HG03354 (cell line): ENCODE results near the gene LMTK2.
A peak's percentile ranks its signal among the peaks of the same experiment; 100 is the strongest.

Experiments
- ATAC-seq: cut with Tn5 transposase; IDR thresholded peaks from one replicate; pipeline ENCODE4 v1.9.1; 2021; ENCODE audit warnings: mild to moderate bottlenecking; ENCODE audit not compliant: unreplicated experiment, poor library complexity, severe bottlenecking

LMTK2 gene

DNA sequence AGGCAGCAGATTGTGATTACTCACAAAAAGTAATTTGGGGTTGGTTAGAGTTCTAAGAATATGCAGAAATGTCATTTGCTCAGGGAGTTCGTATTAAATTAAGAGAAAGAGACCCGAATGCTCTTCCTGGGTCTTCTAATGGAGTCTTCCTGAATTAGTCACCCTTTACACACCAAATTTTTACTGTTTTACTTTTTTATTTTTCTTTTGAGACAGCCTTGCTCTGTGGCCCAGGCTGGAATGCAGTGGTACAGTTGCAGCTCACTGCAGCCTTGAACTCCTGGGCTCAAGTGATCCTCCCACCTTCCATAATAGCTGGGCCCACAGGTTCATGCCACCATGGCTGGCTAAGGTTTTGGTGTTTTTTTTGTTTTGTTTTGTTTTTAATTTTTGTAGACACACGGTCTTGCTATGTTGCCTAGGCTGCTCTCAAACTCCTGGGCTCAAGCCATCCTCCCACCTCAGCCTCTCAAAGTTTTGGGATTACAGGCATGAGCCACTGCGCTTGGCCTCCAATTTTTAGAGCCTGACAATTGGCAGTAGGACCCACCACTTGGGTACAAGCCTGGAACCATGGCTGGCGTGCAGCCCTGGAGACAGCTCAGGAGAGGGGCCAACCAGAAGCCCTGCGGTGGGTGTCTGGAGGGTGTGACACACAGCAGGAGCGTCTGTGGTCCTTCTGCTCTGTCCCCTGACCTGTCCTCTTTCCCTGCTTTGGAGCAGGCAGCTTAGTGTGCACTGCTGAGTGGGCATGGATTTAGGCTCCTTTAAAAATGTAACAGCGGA lies 88.2 kb downstream of the LMTK2 start:
- ATAC-seq: no peak

DNA sequence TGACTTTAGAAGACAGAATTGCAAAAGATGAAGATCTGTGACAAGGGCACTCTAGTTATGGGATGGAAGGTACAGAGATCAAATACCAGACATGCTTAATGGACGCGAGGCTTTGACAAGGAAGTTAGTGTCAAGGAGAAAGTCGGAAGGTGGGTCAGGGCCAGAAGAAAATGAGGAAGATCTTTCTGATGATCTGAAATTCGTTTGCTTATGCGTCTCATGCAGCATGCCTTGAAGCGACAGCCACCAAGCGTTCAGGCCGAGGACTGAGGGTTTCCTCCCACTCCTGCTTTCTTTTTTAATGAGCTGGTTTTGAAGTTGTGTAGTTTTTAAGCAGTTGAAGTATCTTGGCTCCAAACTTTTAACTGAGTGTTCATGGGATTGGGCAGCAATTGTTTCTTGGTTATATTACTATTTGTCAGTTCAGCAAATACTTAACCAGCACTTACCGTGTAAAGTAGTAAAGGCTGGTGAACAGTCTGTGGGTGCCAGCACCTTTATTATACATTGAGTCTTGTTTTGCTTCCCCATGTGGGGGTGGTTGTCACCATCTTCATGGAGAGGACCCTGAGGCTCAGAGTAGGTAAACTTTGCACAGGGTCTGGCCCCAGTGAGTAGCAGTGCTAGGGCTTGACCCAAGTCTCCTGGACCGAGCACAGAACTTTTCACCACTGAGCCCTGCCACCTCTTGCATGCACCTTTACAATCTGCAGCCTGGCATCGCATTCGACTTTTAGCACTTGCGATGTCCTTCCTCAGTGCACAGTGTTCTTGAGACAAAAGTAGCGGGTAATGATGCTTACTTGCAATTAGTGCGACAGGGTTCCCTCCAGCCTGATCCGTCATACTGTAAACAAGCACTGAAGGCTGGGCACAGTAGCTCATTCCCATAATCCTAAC lies 90.3 kb downstream of the LMTK2 start:
- ATAC-seq: no peak

DNA sequence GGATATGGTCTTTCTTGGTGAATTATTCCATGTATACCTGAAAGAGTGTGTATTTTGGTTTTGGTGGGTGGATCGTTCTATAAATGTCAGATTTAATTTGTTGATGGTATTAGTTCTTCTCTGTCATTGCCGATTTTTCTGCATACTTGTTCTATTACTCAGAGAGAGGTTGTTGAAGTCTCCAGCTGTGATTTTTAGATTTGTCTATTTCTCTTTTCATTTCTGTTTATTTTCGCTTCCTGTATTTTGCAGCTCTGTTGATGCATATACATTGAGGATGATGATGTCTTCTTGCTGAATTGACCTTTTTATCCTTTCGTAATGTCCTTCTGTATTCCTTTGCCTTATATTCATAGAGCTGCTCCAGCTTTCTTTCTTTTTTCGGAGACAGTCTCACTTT lies 92.5 kb downstream of the LMTK2 start:
- no peak for ATAC-seq

DNA sequence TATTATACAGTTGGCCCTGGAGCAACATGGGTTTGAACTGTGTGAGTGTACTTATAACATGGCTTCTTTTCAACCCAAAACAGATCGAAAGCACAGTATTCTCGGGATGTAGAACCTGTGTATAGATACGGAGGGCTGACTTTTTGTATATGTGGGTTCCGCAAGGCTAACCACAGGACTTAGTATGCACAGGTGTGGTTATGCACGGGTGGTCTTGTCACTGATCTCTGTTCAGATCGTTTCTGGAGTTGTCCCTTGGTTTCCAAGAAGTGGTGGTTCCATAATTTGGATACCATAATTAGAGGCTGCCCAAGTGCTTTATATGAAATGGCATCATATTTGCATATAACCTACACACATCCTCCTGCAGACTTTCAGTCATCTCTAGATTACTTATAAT lies 93.7 kb downstream of the LMTK2 start:
- peak; percentile 52 for ATAC-seq

DNA sequence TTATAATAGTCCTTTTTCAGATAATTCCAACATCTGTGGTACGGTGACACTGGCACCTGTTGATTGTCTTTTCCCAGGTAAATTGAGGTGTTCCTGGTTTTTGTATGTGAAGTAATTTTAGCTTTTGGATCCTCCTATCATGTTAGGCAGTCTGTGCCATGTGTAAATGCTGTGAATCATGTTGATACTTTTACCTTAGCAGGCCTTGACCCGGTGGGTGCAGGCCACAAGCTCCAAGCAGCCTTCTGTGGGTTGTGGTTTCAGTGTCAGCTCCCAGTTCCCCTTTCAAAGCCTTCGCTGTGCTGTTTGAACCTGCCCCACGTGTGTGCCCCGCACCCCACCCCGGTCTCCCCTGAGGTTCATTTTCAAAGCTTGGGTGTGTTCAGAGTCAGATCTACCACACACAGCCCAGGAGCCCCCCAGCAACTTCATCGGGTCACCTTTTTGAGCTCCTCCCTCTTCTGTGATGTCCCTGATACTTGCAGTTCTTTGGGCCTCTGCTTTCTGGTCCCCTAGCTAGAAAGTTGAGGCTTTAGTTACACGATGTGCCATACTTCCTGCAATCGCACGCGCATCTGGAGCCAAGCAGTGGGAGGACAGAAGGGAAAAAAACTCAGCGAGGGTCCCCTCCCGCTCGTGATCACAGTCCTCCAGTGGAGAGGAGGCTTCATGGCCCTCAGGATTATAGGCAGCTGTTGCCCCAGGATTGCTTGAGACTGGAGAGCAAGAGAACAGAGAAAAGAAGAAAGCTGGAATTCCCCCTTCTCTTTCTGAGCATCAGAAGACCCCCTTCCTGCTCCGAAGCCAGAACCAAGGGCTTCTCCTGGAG lies 95.9 kb downstream of the LMTK2 start:
- peak; percentile 91 for ATAC-seq

DNA sequence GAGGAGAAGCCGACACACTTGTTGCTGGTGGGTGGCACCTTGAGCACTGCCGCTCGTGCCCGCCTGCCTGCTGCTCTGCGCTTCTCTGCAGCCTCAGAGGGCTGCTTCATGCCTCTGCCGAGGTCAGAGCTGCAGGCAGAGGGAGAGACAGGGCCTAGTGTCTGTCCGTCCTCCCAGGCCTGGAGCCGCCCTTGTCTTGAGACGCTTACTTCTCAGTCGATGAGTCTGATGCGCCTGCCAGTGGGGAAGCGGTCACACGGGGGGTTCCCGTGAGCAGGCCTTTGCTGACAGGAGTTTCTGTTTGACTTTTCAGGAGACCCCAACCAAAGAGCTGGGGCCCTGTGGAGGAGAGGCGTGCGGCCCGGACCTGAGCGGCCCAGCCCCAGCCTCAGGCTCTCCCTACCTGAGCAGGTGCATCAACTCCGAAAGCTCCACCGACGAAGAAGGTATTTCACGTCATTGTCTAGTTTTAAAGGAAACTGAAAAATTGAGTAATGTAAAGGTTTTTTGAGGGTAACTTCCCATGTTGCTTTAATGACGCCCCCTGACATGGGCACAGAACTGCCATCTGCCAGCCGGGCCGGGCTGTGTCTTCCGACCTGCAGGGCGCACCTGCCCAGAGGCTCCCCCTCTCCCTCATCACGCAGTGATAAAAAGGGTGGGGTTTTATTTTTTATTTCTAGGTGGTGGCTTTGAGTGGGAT lies 96.8 kb downstream of the LMTK2 start:
- ATAC-seq: peak; percentile 30

DNA sequence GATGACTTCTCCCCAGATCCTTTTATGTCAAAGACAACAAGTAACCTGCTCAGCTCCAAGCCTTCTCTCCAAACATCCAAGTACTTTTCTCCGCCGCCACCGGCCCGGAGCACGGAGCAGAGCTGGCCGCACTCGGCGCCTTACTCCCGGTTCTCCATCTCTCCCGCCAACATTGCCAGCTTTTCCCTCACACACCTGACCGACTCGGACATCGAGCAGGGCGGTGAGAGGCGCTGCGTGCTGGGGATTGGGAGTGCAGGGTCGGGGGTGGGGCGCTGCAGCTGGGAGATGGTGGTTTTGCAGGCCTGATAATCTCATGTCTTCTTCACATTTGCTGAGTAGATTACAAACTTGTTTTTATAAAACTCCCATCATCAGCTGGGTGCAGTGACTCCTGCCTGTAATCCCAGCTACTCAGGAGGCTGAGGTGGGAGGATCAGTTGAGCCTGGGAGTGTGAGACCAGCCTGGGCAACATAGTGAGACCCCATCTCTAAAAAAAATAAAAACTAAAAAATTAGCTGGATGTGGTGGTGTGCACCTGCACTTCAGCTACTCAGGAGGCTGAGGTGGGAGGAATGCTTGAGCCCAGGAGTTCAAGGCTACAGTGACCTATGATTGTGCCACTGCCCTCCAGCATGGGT lies 97.4 kb downstream of the LMTK2 start:
- no peak for ATAC-seq

DNA sequence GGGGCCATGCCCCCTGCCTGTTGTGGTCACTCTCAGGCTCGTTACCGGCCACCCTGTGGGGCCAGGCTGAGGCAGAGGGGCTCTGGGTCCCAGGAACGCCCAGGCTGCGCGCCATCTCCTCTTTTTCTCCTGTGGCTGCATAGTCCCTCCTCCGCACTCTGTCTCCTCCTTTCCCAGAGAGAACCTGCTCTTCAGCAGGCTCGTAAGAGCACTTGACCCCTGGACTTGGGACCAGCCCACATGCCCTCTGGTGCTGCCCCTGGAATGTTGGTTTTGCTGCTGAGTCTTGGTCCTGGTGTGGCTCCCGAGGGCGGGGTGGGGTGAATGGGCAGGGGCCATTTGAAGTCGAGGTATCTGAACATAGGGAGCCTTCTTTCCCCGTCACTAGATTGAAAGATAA lies 98.0 kb downstream of the LMTK2 start:
- no peak for ATAC-seq

DNA sequence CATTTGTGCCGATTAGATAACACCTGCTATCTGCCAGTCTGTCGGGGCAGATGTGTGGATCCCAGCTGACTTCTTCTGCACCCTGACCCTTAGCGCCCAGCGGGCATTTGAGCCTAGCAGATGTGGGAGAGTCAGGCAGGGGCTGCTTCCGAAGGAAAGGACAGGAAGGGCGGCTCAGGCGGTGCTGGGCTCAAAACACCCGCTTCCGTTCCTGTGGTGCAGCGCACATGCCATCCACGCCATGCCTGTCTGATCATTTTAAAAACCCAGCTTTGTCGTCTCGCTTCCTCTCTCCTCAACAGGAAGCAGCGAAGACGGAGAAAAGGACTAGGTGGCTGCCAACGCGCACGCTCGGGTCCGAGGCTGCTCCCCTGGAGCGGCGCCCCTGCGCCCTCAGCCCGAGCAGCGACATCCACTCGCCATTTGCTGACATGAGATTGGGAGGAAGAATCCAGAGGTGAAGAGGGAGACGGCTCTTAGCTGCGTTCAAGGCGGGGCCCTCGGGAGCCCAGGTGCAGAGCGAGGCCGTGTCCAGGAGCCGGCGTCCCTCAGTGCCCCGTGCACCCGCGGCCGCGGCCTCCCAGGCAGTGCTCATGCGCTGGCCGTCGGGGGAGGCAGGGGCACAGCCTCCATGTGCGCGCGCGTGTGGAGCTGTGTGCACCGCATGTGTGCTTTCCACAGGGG lies 98.6 kb downstream of the LMTK2 start:
- ATAC-seq: no peak

DNA sequence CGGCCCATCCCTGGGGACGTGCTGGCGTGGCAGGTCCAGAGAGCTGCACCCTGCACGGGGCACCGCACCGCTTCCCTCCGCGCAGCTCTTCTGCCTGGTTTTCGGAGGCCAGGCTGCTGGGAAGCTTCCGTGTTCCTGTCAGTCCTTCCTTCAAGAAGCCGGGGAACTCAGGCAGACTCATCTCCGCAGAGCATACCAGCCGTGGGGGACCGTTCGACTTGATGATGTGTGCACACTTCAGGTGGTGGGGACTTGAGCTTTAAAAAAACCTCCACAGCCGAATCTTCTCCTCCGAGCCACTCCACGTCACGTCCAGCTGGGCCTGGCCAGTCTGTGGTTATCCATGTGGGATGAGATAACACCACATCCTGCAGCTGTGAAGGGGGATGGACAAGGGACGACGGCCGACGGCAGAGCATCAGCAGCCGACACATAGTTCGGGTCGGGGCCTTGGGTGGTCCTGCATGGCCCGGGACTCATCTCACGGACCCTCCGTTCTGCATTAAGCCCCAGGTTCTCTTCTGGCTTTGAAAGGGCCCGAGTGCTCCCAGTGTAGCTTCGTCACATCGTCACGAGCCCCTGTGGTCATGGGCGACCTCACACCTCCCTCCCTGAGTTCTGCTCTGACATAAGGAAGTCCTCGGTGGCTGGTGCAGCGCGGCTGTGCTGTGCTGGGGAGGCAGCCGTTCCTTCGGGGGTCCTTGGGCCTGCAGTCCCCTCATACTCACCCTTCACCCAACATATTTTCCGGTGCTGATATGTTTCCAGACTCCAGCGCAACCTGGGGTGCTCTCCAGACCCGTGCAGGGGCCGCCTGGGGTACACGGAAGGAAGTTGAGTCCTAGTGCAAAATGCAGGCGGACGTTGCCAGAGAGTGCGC lies 100.0 kb downstream of the LMTK2 start:
- no peak for ATAC-seq

DNA sequence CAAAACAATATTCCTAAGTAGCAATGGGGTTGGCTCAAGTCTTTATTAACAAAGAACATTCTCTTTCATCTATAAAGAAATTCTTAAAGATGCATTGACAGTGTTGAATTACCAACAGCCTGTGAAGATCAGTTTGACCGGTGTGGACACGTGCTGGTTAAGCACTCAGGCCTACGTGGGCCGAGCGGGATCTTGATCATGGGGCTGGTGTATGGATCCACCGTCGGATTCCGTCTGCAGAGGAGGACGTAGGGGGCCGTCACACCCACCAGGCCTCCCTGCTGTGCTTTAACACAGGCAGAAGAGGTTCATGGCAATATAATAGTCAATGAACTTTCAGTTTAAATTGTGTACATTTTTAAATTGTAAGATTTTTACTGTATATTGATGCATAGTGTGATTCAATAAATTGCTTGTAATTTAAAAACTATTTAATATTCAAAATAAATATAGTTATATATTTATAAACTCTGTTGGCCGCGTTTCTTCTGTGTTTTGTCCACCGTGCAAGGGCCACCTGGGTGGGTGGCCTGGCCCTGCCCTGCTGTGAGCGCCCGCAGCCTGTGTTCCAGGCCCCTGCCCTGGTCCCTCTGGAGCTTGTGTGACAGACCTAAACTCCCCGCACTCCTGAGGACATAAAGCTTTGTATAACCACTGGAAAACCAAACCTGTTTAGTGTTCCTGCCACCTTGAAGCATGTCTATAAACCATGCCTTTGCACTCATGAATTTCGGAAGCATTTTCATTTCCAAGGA lies 102.7 kb downstream of the LMTK2 start:
- ATAC-seq: no peak

DNA sequence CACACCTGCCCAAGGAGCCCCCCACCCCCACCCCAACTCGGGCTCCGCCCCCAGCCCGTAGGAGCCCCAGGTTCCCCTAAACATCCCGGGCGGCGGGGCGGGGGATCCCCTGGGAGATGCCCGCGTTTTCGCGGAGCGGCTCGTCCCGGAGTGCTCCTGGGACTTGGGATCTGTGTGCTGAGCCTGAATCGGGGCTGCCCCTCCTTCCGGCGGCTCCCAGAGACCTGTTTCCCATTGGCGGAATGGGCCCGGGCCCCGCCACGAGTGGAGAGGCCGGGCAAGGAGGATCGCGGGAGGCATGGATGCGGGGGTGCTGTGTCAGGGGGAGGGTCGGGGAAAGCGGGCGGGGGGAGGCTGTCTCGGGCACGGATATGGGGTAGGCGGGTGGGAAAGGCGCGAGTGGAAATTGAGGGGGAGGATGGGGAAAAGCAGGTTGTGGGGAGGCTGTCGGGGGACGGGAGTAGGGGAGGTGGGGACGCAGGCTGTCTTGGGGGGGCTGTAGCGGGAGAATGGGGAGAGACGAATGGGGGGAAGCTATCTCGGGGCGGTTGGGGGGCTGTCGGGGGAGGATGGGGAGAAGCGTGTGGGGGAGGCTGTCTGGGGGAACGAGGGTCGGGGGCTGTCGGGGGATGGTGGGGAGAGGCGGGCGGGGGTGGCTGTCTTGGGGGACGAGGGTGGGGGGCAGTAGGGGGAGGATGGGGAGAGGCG lies 104.0 kb downstream of the LMTK2 start:
- no peak for ATAC-seq

DNA sequence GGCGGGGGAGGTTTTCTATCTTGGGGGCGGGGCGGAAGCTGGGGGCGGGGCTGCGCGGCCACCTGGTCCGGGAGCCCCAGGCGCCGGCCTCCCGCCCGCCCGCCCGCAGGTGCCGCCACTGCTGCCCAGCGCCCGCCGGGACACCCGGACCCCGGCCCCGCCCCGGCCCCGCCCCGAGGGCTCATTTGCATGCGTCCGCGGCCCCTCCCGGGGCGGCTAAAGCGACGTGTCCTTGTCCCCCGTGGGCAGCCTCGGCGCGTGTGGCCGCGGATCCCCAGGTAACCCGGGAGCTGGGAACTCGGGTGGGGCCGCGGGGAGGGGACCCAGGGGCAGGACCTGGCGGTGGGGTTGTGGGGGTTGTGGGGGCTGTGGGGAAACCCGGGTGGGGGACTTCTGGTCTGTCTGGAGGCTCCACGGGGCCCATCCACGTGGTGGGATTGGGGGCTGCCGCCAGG lies 104.6 kb downstream of the LMTK2 start, which contains the start of gene BHLHA15:
BHLHA15 (plus strand) TSS at position 219 of the 455 bp plus-strand sequence. CDS start 871 bp downstream, outside the sequence.
- no peak for ATAC-seq

DNA sequence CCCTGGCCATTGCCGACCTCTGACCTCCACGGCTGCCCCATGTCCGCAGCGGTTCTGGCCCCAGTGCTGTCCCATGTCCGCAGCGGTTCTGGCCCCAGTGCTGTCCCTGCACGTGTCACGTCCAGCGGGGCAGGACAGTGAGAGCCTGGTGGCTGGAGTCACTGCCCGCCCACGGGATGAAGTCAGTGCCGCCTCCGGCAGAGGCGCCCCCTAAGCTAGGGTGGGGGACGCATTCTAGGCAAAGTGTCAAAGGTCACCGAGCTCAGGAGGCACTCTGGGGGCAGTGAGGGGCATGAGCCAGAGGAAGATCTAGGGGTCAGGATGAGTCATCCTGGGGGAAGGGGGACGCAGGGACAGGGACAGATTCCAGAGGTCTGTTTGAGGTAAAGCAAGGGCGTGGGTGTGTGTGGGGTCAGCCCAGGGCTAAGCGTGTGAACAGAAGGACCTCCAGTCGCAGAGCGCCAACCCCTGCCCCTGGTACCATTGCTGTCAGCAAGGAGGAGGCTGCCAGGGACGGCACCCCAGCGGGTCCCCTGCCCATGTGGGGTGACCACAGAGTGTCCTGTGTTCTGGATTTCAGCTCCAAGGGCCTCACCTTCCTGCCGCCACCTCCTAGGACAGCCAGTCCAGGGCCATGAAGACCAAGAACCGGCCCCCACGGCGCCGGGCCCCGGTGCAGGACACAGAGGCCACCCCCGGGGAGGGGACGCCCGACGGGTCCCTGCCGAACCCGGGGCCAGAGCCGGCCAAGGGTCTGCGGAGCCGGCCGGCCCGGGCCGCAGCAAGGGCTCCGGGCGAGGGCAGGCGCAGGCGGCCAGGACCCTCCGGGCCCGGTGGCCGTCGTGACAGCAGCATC lies 105.2 kb downstream of the LMTK2 start:
- ATAC-seq: no peak

DNA sequence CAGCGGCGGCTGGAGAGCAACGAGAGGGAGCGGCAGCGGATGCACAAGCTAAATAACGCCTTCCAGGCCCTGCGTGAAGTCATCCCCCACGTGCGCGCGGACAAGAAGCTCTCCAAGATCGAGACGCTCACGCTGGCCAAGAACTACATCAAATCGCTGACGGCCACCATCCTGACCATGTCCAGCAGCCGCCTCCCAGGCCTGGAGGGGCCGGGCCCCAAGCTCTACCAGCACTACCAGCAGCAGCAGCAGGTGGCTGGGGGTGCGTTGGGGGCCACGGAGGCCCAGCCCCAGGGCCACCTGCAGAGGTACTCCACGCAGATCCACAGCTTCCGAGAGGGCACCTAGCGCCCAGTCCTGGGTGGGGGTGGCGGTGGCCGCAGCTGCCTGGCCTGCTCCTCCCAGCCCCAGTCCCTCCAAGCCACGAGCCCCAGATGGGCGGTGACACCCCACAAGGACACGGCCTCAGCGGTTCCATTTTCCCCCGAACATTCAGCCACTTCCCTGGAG lies 105.9 kb downstream of the LMTK2 start:
- no peak for ATAC-seq
